GM06990 (cell line): Measurements from ENCODE around the gene GSC2.

Experiments
- DNase-seq: peaks from one replicate; pipeline ENCODE4 v3.0.0-alpha.2; 2011; ENCODE audit not compliant: insufficient read length; ENCODE audit errors: extremely low read depth
- H3K27me3 ChIP-seq: replicated peaks from 2 replicates; pipeline ENCODE4 v1.6.0; 2011; ENCODE audit warnings: low read length; ENCODE audit not compliant: control insufficient read depth, insufficient read depth
- H3K36me3 ChIP-seq: 2 replicates; pipeline ENCODE4 v1.5.1; 2011; ENCODE audit warnings: low read length; ENCODE audit not compliant: control insufficient read depth, insufficient read depth
- H3K4me3 ChIP-seq: replicated peaks from 2 replicates; pipeline ENCODE4 v1.5.1; 2011; ENCODE audit warnings: low read depth, mild to moderate bottlenecking, control low read depth, low read length
- CTCF ChIP-seq: IDR thresholded peaks from 2 replicates; pipeline ENCODE4 v1.5.1; 2011; ENCODE audit warnings: low read length, control low read depth, mild to moderate bottlenecking, inconsistent platforms; ENCODE audit not compliant: insufficient read depth, poor library complexity, severe bottlenecking

The GSC2 gene

GRCh38 chr22:19143967-19144400, 6.1 kb downstream of the GSC2 start:
- H3K36me3 ChIP-seq = peaks cover 17% of the 10 kb centered on the region
- H3K27me3 ChIP-seq = no peaks in the 10 kb centered on the region
- no peak for DNase-seq
- H3K4me3 ChIP-seq = peak overlapping the region; percentile 98
- no peak for TF ChIP-seq CTCF

GRCh38 chr22:19143212-19143611, 6.9 kb downstream of the GSC2 start:
- Histone ChIP-seq H3K27me3 (no peaks in the 10 kb centered on the region), H3K4me3 (no peak overlapping the region), H3K36me3 (peaks cover 24% of the 10 kb centered on the region)
- DNase-seq = no peak
- TF ChIP-seq CTCF = no peak

- TF ChIP-seq CTCF = no peak
- peaks cover 32% of the 10 kb centered on the region for H3K36me3 ChIP-seq
Measured at GRCh38 chr22:19142394-19142793, 7.7 kb downstream of the GSC2 start.

GRCh38 chr22:19139974-19140373, 10.1 kb downstream of the GSC2 start:
- DNase-seq = no peak

More at GRCh38 chr22:19142394-19142793, 7.7 kb downstream of the GSC2 start:
- Histone ChIP-seq H3K4me3 (no peak overlapping the region), H3K27me3 (no peaks in the 10 kb centered on the region)
- no peak for DNase-seq

GRCh38 chr22:19139001-19139356, 11.1 kb downstream of the GSC2 start:
- Histone ChIP-seq H3K4me3 (no peak overlapping the region), H3K36me3 (peaks cover 51% of the 10 kb centered on the region), H3K27me3 (no peaks in the 10 kb centered on the region)
- no peak for TF ChIP-seq CTCF
- no peak for DNase-seq

More at GRCh38 chr22:19139974-19140373, 10.1 kb downstream of the GSC2 start:
- no peak for TF ChIP-seq CTCF
- H3K36me3 ChIP-seq = peaks cover 44% of the 10 kb centered on the region
- no peak overlapping the region for H3K4me3 ChIP-seq
- no peaks in the 10 kb centered on the region for H3K27me3 ChIP-seq
